ENCODE measurements around the gene TBC1D22A. TPM values are rescaled to one million over a fixed set of nuclear protein-coding genes. Genes with fewer than 3 reads are reported as not detected.

TBC1D22A gene
- total RNA-seq, 1 donor from 2014 or later: 33.0 TPM

GRCh38 chr22:46907241-46908215 is 145.1 kb downstream of the TBC1D22A start:
- no peak for DNase-seq (ENCODE audit: low spot score)

DNA sequence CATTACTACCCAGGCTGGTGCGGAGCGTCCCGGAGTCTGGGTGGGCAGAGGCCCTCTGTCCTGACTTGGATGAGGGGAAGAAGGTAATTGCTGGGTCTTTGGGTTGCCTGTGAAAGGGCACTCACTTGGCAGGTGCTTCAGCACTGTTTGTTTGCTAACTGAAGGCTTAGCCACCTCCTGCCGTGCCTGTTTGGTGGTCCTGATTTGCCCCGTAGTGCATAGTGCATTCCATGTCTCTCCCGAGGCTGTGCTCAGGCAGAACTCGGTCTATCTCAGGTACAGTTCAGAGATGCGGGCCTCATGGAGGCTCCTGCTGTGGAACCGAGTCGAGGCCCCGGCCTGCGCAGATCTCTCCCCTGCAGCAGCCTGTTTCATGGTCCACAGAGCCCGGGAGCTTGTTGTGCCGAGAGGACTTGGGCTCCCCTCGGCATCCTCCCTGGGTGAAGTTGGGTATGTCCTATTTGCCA is 146.2 kb downstream of the TBC1D22A start:
- no peak for DNase-seq (ENCODE audit: low spot score)

GRCh38 chr22:46909237-46910030 is 147.0 kb downstream of the TBC1D22A start:
- no peak for DNase-seq (ENCODE audit: low spot score)

DNA sequence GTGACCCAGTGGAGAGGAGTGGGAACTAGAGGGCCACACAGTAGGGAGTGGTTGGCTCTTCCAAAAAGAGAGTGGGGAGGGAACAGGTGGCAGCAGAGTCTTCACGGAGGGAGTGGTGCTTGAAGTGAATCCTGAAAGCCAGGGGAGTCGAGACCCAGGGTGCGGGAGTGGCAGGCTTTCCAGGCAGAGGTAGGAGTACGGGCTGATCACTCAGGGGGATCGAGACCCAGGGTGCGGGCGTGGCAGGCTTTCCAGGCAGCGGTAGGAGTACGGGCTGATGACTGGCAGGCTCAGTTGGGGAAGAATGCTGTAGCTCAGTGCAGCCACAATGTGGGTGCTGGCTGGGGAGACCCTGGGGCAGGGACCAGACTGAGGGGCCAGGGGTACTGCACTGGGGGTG is 148.2 kb downstream of the TBC1D22A start:
- DNase-seq (ENCODE audit: low spot score): no peak

GRCh38 chr22:46911346-46911745 is 148.9 kb downstream of the TBC1D22A start:
- DNase-seq (ENCODE audit: low spot score): no peak

DNA sequence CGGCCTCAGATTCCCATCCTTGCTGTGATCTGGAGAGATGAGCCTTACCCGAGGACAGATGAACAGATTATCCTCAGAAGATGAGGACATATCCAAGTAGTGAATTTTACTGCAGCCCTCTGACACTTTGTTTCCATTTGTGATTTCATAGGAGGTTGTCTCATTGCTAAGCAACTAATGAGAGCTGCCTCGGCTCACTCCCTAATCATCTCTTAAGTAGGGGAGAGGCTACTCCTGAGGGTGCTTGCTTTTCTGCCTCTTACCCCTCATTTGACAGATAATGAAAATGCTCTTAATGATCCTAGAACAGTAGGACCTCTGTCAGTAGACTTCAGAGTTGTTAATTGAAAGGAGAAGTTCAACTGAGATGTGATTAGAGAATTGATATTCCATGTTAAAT is 150.9 kb downstream of the TBC1D22A start:
- DNase-seq (ENCODE audit: low spot score): no peak

DNA sequence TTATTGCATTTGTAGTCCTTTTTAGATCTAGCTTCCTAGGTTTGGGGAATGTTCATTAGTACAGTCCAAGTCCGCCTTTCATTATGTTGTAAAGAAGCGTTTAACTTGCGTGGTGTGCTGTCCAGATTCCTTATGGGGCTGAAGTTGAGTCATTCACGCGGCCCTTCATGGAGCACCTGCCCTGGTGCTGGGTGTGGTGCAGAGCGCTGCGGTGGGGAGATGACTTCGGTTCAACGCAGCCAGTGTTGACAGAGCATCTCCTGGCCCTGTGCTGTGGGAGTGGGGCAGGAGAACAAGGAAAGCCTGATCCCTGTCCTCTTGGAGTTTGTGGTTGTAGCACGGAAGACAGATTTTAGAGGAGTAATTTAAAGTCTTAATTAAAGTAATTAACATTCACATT is 152.0 kb downstream of the TBC1D22A start:
- DNase-seq (ENCODE audit: low spot score): no peak

GRCh38 chr22:46914916-46915894 is 152.8 kb downstream of the TBC1D22A start:
- DNase-seq (ENCODE audit: low spot score): no peak

DNA sequence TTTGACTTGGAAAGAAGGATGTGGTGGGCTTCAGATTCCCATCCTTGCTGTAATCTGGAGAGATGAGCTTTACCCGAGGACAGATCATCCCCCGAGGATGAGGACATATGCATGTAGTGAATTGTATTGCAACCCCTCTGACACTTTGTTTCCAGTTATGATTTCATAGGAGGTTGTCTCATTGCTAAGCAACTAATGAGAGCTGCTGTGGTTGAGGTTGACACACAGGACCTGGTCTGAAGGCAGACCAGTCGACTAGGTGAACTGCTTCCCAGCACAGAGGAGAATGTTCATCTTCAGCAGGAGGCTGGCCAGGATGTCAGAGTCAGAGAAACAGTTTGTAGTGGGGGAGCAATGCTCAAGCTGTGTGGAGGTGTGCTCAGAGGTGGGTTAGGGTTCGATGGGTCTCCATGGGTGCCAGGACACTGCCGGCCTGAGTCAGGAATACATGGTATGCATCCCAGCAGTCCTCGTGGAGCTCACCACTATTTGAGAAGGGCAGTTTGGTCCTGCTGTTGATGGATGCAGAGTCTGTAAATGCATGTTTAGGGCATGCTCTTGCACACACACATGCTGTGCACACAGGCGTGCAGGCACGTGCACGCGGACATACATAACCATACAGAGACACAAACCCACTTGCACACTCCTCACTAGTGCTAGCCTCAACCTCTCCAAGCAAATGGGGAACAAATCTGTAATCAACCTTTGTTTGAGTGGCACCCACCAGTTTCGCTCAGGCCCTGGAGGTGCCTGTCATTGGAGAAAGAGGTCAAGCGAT is 153.7 kb downstream of the TBC1D22A start:
- no peak for DNase-seq (ENCODE audit: low spot score)

GRCh38 chr22:46916886-46917770 is 154.7 kb downstream of the TBC1D22A start:
- no peak for DNase-seq (ENCODE audit: low spot score)

- no peak for DNase-seq (ENCODE audit: low spot score)
Observed at GRCh38 chr22:46917771-46918101, 155.3 kb downstream of the TBC1D22A start.

GRCh38 chr22:46918197-46918596 is 155.7 kb downstream of the TBC1D22A start:
- DNase-seq (ENCODE audit: low spot score): no peak

GRCh38 chr22:46922037-46922436 is 159.6 kb downstream of the TBC1D22A start:
- no peak for DNase-seq (ENCODE audit: low spot score)

- no peak for DNase-seq (ENCODE audit: low spot score)
Observed at GRCh38 chr22:46923394-46923793, 160.9 kb downstream of the TBC1D22A start.

DNA sequence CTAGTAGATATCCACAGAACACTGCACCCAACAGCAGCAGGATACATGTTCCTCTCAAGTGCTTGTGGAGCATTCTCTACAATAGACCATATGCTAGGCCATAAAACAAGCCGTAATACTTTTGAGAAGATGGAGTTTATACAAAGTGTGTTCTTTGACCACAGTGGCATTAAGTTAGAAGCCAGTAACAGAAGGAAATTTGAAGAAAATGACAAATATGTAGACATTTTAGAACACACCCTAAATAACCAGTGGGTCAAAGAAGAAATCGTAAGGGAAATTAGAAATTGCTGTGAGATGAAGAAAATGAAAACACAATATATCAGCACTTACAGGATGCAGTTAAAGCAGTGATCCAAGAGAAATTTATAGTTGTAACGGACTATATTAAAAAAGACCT is 163.4 kb downstream of the TBC1D22A start:
- no peak for DNase-seq (ENCODE audit: low spot score)

DNA sequence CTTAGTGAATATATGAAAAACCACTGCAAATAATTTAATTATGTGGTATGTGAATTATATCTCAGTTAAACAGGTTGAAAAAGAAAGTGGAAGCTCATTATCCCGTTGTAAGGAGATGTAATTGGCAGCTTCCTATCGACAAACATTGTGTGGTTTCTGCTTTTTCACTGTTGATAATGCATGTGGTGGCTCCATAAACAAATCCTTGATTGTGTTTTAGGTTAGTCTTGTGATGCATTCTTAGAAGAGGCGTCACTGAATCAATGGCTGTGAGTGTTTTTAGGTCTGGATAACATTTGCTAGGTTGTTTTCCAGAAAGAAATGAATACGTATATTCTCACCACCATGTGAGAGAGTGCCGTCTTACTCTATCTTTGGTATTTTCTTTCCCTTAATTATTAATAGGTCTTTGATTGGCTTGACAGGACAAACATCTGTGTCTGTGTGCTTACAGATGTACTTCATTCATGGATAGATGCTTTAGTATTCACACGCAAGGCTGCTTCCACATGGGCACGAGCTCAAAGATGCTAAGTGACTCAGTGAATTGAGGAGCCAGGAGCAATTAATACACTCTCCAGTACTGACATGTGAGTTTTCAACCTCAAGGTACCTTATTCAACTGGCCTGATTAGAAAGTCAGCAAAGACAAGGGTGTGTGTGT is 166.7 kb downstream of the TBC1D22A start:
- no peak for DNase-seq (ENCODE audit: low spot score)

DNA sequence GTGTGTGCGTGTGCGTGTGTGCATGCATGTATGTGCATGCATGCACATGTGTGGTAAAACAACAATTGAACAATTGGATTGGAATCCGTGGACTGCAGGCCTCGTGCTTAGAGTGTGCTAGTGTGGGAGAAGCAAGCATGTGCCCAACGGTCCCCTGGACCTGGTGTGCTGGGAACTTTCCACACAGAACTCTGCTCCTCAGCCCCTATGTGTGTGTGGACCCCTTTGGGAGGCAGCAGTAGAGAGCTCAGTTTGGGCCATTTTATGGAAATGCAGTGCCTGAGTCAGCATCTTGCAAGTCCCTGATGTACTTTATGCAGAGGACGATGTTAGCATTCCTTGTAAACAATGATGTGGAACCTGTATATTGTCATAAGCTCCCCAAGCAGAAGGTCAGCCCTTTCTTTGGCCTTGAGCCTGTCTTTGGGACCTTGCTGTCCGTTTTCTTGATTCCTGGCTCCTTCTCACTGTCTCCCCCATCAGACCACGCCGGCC is 167.3 kb downstream of the TBC1D22A start:
- no peak for DNase-seq (ENCODE audit: low spot score)

GRCh38 chr22:46931414-46931813 is 169.0 kb downstream of the TBC1D22A start:
- no peak for DNase-seq (ENCODE audit: low spot score)

- no peak for DNase-seq (ENCODE audit: low spot score)
Observed at GRCh38 chr22:46931881-46932280, 169.4 kb downstream of the TBC1D22A start.
